IMR-90 (cell line): ENCODE measurements around the gene STON2. TPM values are rescaled to one million over a fixed set of nuclear protein-coding genes. Genes with fewer than 3 reads are reported as not detected.
"Not testable (repeated sequence)": the region's sequence is repeated elsewhere in the genome, so short reads cannot be mapped to it uniquely, and the experiment has no call there.

Experiments used
- ATAC-seq: fragments of 200-7000 bp; cut with Tn5 transposase; 2 replicates; pipeline ENCODE4 v1.9.1; 2020; ENCODE audit warnings: low read depth, mild to moderate bottlenecking, moderate library complexity
- BruUV-seq: library from RNA; stranded (reverse); fragments of 400-500 nt; replicated peaks from 2 replicates; lab custom pipeline; 2021; lab: Mats Ljungman, UMichigan
- CTCF ChIA-PET: fragments of 300-600 bp; formaldehyde crosslinking; extraction: SDS; loops from one replicate; lab custom pipeline; 2021; ENCODE audit warnings: antibody characterized with exemption; lab: Yijun Ruan, JAX
- POLR2A ChIA-PET: fragments of 300-600 bp; sonication (Branson Sonifier 250); formaldehyde crosslinking; loops from one replicate; lab custom pipeline; 2022; ENCODE audit warnings: antibody characterized with exemption; ENCODE audit not compliant: unreplicated experiment; lab: Charles Lee
- DNase-seq: peaks from one replicate; pipeline ENCODE4 v3.0.0; 2013
- H2AFZ ChIP-seq: replicated peaks from 2 replicates; pipeline ENCODE3; 2013; ENCODE audit warnings: low read length, mild to moderate bottlenecking; ENCODE audit not compliant: poor library complexity
- H2AK5ac ChIP-seq: 2 replicates; pipeline ENCODE4 v1.6.1; 2013; ENCODE audit warnings: low read depth, low read length, inconsistent platforms
- H2AK9ac ChIP-seq: replicated peaks from 2 replicates; pipeline ENCODE3; 2013; ENCODE audit warnings: mild to moderate bottlenecking, low read depth, low read length, moderate library complexity; ENCODE audit not compliant: poor library complexity
- H2BK120ac ChIP-seq: 2 replicates; pipeline ENCODE4 v1.6.1; 2013; ENCODE audit warnings: low read depth, low read length, inconsistent platforms
- H2BK15ac ChIP-seq: 3 replicates; pipeline ENCODE4 v1.6.1; 2013; ENCODE audit warnings: low read depth, low read length, inconsistent platforms
- H2BK20ac ChIP-seq: 2 replicates; pipeline ENCODE4 v1.6.1; 2013; ENCODE audit warnings: low read depth, mild to moderate bottlenecking, inconsistent platforms, low read length, moderate library complexity
- H2BK5ac ChIP-seq: 2 replicates; pipeline ENCODE4 v1.6.1; 2013; ENCODE audit warnings: mild to moderate bottlenecking, low read depth, low read length, inconsistent platforms; ENCODE audit not compliant: poor library complexity, severe bottlenecking
- H3K14ac ChIP-seq: replicated peaks from 2 replicates; pipeline ENCODE4 v1.6.1; 2013; ENCODE audit warnings: low read depth, low read length, inconsistent platforms
- H3K18ac ChIP-seq: 2 replicates; pipeline ENCODE4 v1.6.1; 2013; ENCODE audit warnings: low read depth, low read length, control low read depth
- H3K23ac ChIP-seq: 2 replicates; pipeline ENCODE4 v1.6.1; 2013; ENCODE audit warnings: low read depth, low read length, inconsistent platforms
- H3K27ac ChIP-seq: 2 replicates; pipeline ENCODE4 v1.5.1; 2013; ENCODE audit warnings: mild to moderate bottlenecking, control low read depth, low read length; ENCODE audit not compliant: insufficient read depth
- H3K27me3 ChIP-seq: 2 replicates; pipeline ENCODE4 v1.6.1; 2013; ENCODE audit warnings: low read length; ENCODE audit not compliant: control insufficient read depth, insufficient read depth
- H3K36me3 ChIP-seq: 2 replicates; pipeline ENCODE4 v1.6.1; 2013; ENCODE audit warnings: low read length, mixed read lengths; ENCODE audit not compliant: control insufficient read depth, insufficient read depth
- H3K4ac ChIP-seq: 2 replicates; pipeline ENCODE4 v1.6.1; 2013; ENCODE audit warnings: low read depth, low read length, inconsistent platforms
- H3K4me1 ChIP-seq: 2 replicates; pipeline ENCODE4 v1.6.1; 2013; ENCODE audit warnings: low read length, mixed read lengths; ENCODE audit not compliant: control insufficient read depth, insufficient read depth
- H3K4me2 ChIP-seq: 2 replicates; pipeline ENCODE4 v1.6.1; 2013; ENCODE audit warnings: low read depth, mild to moderate bottlenecking, control low read depth, low read length, moderate library complexity
- H3K4me3 ChIP-seq: 2 replicates; pipeline ENCODE4 v1.5.1; 2013; ENCODE audit warnings: low read depth, mild to moderate bottlenecking, control low read depth, low read length, moderate library complexity; ENCODE audit not compliant: insufficient read depth
- H3K56ac ChIP-seq: 2 replicates; pipeline ENCODE4 v1.6.1; 2013; ENCODE audit warnings: low read length, inconsistent platforms; ENCODE audit not compliant: insufficient read depth; ENCODE audit errors: extremely low read depth
- H3K79me1 ChIP-seq, 2 experiments: 2 replicates each; pipeline ENCODE4 v1.6.1; 2013; ENCODE audit warnings: low read length in 2 of 2, inconsistent platforms in 1 of 2, low read depth in 1 of 2
- H3K9ac ChIP-seq: 2 replicates; pipeline ENCODE4 v1.6.1; 2013; ENCODE audit warnings: low read depth, low read length, control low read depth
- H3K9me1 ChIP-seq: 2 replicates; pipeline ENCODE4 v1.6.1; 2013; ENCODE audit warnings: low read length, inconsistent platforms; ENCODE audit not compliant: insufficient read depth
- H3K9me3 ChIP-seq: 2 replicates; pipeline ENCODE4 v1.6.1; 2013; ENCODE audit warnings: low read length; ENCODE audit not compliant: control insufficient read depth, insufficient read depth
- H4K20me1 ChIP-seq: 2 replicates; pipeline ENCODE4 v1.6.1; 2013; ENCODE audit warnings: low read length, inconsistent platforms; ENCODE audit not compliant: insufficient read depth
- H4K5ac ChIP-seq: 2 replicates; pipeline ENCODE4 v1.6.1; 2013; ENCODE audit warnings: mild to moderate bottlenecking, low read depth, low read length, control low read depth
- H4K8ac ChIP-seq, 2 experiments: 2 replicates each; pipeline ENCODE4 v1.6.1; 2013; ENCODE audit warnings: low read depth in 2 of 2, low read length in 2 of 2, control low read depth in 1 of 2, inconsistent platforms in 1 of 2
- H4K91ac ChIP-seq: 2 replicates; pipeline ENCODE4 v1.6.1; 2013; ENCODE audit warnings: low read depth, low read length, inconsistent platforms; ENCODE audit not compliant: insufficient read depth
- WGBS, 2 experiments: methylation state at CpG; one replicate each; pipeline versions ENCODE4 v1.1.5 to v1.1.7; 2013; ENCODE audit warnings: missing lambda C conversion rate in 2 of 2; ENCODE audit not compliant: insufficient read length in 1 of 2; ENCODE audit errors: extremely low coverage in 2 of 2; 5-methylcytosine and 5-hydroxymethylcytosine counted together
- dilution Hi-C: fragments of 300-500 bp; cut with HindIII; formaldehyde crosslinking; loops from one replicate; pipeline ENCODE4 v1.14.3; 2018; ENCODE audit warnings: low sequenced_read_pairs; ENCODE audit not compliant: unreplicated experiment
- in situ Hi-C: fragments of 300-500 bp; cut with MboI; formaldehyde crosslinking; loops from 3 replicates; pipeline ENCODE4 v1.14.3; 2019; ENCODE audit warnings: low sequenced_read_pairs, inconsistent platforms, mixed read lengths
- intact Hi-C: fragments of 100-400 bp; cut with micrococcal nuclease; formaldehyde crosslinking; loops from 2 replicates; pipeline ENCODE4 v1.10.0; 2022
- polyA plus RNA-seq, 3 experiments: library from polyadenylated mRNA; depleted of rRNA; stranded (reverse); fragments of >200 nt; gene quantifications; 2 replicates each; pipeline ENCODE4 v1.2.3, GENCODE V29; 2012; ENCODE audit warnings: low replicate concordance in 1 of 3
- total RNA-seq: library from RNA; depleted of rRNA; stranded (reverse); fragments of >200 nt; gene quantifications from 2 replicates; pipeline ENCODE4 v1.2.3, GENCODE V29; 2012

Gene STON2
- total and polyA plus RNA-seq, 2 of the 4 experiments (the other 2 are of a cell fraction) = not detected

DNA sequence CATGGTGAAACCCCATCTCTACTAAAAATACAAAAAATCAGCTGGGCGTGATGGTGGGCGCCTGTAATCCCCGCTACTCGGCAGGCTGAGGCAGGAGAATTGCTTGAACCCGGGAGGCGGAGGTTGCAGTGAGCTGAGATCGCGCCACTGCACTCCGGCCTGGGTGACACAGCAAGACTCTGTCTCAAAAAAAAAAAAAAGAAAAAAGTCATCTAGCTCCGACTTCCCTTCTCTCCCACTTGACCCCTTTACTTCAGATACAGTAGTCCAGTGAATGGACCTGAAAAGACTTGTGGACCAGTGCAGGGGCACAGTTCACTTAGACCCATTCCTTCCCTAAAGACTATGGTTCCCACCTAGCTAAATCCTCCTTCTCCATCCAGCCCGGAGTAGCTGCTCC lies 29.6 kb upstream of the STON2 start:
- H3K79me1 ChIP-seq, H2BK5ac ChIP-seq, H2AK5ac ChIP-seq, H3K9me3 ChIP-seq, H3K23ac ChIP-seq, DNase-seq, H4K91ac ChIP-seq, H2BK120ac ChIP-seq, H2BK15ac ChIP-seq, H3K27ac ChIP-seq, H4K8ac ChIP-seq, ATAC-seq, H3K9ac ChIP-seq, H3K18ac ChIP-seq, CTCF ChIA-PET, POLR2A ChIA-PET, H3K56ac ChIP-seq, H4K20me1 ChIP-seq, H3K4me3 ChIP-seq, H3K4me1 ChIP-seq, H3K4me2 ChIP-seq, H3K9me1 ChIP-seq, H4K5ac ChIP-seq, H3K4ac ChIP-seq, H2BK20ac ChIP-seq, H3K36me3 ChIP-seq, H2AFZ ChIP-seq, intact Hi-C loops, BruUV-seq, H2AK9ac ChIP-seq, in situ Hi-C loops, H3K14ac ChIP-seq, dilution Hi-C loops: not testable (repeated sequence)
- peaks cover 21% of the 10 kb centered on the region for H3K27me3 ChIP-seq
- 40% methylated on average over 1 of the region's 11 CpGs; no CpG with 5 or more reads in 1 of the 2 experiments for WGBS, 2 experiments
